Frontal cortex (tissue), 4 donors: ENCODE results near the gene CCNL2. TPM values are rescaled to one million over a fixed set of nuclear protein-coding genes. Genes with fewer than 3 reads are reported as not detected.
"Not testable (repeated sequence)": the region's sequence is repeated elsewhere in the genome, so short reads cannot be mapped to it uniquely, and the experiment has no call there.

Source experiments
- DNase-seq, 2 donors: peaks; one replicate each; pipeline ENCODE4 v3.0.0; 2012; ENCODE audit warnings: low spot score in 2 of 2
- FAIRE-seq: peaks from 2 replicates; lab custom pipeline; 2012; peaks lifted over from hg19 to GRCh38; lab: Jason Lieb, UNC
- total RNA-seq: library from RNA; depleted of rRNA; stranded (reverse); fragments of >200 nt; gene quantifications from one replicate; pipeline ENCODE4 v1.2.3, GENCODE V29; 2014
- donor health status: control.
- donor health status: control.
- donor health status: control.

Gene CCNL2
- total RNA-seq, 1 donor from 2014 or later, result 84.0 TPM

DNA sequence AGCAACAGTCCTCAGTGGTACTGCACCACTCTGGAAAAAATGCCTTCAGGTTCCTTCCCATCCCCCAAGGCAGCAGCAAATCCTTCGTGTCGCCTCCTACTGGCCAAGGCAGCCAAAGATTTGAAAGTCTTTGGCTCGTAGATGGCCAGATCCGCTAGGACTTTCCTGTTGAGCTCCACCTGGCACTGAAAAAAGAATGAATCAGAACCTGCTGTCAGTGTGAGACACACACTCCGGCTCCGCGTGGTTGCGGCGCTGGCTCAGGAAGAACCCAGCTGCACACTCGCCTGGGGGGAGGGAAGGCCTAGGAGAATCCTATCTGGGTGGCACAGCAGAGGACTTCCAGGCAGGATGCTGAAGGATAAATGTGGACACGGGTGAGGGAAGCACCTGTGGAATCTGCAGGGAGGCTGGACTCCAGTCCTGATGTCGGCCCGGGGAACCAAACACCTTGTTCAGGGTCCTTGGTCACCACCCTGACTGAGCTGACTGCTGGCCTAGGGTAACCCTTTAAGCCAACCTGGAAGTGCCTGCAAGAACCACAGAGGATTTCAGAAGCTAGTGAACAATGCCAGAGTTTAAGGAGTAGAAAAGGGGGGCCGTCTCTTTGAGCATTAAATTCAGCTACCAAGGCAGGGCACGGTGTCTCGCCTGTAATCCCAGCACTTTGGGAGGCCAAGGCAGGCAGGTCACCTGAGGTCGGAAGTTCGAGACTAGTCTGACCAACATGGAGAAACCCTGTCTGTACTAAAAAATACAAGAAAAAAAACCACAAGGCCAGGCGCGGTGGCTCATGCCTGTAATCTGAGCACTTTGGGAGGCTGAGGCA lies 3.2 kb upstream of the CCNL2 start:
- no peak for FAIRE-seq

DNA sequence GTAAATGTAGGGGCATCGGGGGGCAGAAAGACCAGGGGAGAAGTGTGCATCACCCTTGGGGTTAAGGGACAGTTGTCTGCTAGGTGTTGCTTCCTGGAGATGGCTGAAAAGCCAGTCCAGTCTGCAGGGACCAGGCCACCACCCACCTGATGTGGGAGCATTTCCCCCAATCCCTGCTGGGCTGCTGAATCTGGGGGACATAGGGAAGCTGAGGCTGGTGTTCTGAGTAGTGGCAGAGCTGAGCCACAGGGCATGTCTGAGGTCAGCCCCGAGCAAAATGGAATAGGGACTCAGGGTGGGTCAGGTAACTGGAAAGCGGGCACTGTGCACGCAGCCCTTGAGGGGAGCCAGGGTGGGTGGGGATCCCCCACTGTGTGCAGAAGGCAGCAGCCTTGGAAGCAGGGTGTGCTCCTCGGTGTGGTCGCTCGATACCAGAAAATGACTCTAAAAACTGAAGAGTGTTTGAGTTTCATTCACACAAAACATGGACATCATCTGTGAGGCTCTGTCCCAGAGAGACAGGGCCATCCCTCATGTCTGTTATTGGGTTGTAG lies 2.4 kb upstream of the CCNL2 start:
- FAIRE-seq, result no peak
- no peak for DNase-seq

More for the DNA sequence above, 3.2 kb upstream of the CCNL2 start:
- no peak for DNase-seq

DNA sequence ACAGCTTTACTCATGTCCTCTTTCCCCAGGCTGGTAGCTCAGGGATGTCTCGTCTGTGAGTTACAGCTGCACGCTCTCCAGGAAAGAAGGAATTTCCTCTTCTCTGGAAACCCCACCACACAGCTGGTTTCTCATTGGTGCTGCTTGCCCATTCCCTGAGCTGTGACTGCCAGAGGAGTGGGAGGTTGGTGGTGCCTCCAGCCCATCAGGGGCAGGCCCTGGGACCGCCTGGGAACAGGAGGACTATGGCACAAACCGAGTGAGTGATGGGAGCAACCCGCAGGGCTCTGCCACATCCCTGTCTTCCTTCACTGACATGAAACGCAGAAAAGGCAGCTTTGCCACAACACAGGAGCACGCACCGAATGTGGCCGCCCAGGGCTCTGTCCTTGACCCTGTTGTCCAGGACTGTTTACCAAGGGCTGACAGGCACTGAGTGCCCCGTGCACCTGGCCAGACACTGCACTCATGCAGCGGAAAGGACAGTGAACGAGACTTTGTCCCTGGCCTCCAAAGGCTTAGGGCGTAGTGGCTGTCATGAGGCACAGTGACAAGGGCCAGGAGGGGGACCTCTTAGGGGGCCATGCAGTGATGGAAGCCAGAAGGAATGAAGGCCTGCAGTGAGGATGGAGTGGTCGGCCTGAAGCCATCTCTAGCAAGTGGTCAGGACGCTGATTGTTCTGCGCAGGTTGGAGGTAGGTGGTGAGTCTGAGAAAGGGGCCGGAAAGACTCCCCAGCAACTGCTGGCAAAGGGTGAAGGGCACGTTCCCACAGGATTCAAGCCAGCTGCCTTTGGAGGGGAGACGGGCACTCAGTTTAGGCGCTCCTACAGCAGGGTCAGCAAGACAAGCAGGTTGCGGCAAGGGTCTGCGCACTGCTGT lies 1.7 kb upstream of the CCNL2 start:
- no peak for FAIRE-seq

DNA sequence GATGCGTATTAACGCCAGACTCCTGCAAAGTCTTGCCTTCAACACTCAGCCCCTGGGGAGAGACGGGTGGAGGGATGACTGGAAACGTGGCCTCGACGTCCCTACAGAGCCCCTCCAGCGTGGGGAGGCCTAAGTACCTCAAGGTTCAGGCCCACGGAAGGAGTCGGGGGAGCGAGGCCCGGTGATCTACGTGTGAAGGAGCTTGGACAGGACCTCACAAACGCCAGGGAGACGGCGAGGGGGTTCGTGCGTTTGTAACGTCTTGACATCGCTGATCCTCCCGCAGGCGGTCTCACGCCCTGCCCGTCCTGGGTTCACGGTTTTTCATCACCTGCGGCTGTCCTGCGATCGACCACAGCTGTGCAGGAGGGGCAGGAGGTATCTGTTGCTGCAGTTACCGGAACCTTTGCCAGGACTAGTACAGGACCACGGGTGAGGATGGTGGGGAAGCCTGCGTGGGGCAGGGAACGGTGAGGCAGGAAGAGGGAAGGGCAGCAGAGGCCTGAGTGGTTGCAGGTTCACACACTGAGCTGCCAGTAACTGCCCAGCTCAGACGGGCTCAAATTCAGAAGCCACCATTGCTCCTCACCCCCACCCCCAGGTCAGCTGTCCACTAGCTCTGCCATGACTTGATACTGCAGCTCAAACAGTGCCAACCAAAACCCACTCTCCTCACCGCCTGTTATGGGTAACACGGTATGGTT lies 889 bp upstream of the CCNL2 start:
- FAIRE-seq (no peak), DNase-seq (no peak)

More for the DNA sequence above, 1.7 kb upstream of the CCNL2 start:
- no peak for DNase-seq

DNA sequence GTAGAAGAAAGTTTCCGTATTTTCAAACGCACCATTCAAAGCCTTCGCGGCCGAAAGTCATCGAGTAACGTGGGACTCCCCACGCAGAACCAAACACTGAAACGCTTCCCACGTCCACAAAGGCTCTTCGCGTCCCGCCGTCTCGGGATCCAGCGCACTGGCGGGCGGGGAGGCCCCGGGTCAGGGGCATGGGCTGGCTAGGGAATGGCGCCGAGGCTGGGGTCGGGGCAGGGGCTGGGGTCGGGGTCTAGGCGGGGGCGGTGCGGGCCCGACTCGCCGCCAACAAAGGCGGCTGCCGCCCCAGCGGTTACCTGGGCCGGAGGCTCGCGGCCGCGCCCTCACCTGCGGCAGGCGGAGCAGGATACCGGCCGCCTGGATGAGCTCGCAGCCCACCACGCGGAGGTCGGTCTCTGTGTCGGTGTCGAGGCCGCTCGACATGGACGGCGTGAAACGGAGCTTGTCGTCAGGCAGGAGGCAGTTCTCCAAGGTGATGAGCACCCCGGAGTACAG lies 403 bp downstream of the CCNL2 start:
- no peak for DNase-seq
- FAIRE-seq, result no peak

DNA sequence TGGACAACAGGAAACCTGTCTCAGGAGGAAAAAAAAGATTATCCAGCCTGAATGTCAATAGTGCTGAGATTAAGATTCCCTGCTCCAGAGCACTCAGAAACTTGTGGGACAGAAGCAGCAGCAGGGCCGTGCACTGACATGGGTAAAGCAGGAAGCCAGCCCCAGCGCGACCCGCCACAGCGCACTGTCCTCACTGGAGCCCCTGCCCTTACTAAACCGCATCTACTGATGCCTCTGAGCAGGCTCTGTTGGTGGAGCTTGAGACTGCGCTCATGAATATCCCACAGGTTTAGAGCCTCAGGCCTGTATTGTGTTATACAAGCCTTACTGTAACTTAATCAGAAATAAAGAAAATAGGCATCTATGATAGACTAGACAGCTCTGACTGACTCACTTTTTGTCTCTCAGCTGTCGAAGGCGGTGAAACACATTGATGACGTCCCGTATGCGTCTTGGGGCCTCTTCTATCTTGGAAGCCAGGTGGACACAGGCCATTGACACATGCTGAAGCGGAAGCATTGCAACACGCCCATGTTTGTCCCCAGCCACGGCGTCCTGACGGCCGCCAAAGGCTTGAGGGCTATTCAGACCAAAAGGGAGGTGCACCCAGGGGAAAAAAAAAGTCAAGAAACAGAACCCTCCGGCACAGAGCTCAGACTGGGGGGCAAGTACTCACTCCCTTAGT lies 1.2 kb downstream of the CCNL2 start:
- no peak for FAIRE-seq

DNA sequence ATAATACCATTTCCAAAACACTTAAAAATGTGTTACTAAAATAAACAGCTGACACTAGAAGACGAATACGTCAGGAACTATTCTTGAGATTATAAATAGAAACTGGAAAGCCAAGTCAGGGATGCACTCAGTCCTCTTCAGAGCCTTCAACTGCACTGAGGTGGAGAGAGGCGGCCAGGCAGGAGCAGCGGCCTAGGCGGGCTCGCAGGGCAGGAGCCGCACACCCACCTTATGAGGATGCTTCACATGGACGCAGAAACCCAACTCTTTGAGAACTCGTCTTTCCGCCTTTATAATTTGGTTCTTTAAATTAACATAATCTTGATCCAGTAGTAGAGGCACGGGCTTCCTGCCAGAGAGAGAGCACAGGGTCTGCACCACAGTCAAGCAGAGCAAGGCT lies 4.0 kb downstream of the CCNL2 start:
- FAIRE-seq, result no peak
- no peak for DNase-seq

More for the DNA sequence above, 1.2 kb downstream of the CCNL2 start:
- no peak for DNase-seq

DNA sequence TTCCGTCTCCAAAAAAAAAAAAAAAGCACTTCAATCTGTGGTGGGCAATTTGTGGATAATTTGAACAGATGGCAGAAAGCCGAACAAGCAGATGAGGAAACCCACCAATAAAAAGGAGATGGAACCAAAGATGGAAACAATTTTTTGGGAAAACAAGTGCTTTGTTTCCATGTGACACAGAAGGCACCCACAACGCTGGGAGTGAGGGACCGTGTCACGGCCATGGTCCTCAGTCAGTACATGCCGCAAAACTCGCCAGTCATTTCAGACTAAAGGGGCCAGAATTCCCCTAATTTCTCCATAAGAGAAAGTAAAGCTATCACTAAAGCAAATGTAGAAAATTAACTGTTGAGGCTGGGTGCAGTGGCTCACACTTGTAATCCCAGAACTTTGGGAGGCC lies 5.0 kb downstream of the CCNL2 start:
- DNase-seq (no peak), FAIRE-seq (no peak)

DNA sequence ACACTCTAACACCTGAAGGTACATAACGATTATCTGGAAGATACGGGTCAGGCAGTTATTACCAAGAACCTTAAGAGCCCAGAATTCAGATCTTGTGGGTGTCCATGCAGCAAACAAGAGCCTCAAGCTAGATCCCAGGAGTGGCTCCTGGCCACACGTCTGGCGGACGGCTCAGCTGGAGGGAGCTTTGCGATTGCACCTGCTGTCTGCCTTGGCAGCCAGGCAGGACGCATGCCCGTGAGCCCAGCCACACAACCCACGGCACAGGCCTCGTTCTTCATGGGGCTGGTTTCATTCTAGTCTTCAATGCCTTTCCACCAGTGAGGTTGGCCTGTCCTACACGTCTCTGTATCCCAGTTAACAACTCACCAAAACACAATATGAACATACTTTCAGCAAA lies 5.7 kb downstream of the CCNL2 start:
- FAIRE-seq, result no peak
- no peak for DNase-seq

DNA sequence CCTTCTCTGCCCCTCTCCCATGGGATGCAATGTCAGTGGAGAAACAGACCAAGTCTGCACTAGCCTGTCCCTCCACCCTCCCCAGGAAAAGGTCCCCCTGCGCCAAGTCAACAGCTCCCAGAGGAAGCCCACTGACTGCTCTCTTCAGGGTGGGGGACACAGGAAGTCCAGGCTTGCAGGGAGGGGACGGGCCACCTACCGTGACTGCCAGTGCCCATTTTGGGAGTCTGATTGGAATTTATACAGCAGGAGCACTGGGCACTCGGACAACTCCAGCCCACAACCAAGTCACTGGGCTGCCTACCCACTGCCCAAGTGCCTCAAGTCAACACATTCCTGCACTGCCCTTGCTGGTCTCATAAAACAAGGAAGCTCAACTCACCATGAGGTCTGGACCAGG lies 6.1 kb downstream of the CCNL2 start:
- DNase-seq, result no peak
- FAIRE-seq, result no peak

DNA sequence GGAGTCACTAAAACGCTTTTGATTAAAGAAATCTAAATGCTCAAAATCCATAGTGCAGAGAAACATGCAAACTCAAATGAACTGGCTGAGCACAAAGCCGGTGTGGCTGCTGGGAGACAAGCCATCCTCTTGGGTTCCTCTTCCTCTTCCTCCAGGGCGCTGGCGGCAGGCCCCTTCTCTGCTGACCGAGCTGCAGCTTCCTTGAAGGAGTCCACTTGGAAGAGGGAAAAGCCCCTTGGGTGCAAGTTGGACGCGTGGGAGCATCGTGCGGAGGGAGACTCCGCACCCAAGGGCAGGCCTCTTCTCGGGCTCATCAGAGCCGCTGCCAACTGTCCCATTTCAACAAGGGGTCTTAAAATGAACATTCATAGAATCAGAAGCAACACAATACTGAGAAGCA lies 7.9 kb downstream of the CCNL2 start:
- no peak for DNase-seq
- no peak for FAIRE-seq

DNA sequence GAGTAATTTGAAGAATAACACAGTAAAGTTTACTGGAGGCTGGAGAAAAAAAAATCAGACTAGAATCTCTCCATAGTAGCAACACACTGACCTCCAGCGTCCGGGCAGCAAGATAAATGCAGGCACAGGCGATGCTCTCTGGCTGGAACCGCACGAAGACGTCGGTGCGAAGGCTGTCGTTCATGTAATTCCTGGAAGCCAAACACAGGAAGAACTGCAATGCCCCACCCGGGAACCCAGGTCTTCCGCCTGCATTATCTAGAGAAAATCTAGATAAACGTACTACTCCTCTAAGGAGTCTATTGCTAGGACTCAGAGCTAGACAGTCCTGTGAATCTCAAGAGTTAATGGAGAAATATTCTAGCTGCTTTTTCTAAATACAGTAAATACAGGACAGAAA lies 8.5 kb downstream of the CCNL2 start:
- DNase-seq (no peak), FAIRE-seq (no peak)

DNA sequence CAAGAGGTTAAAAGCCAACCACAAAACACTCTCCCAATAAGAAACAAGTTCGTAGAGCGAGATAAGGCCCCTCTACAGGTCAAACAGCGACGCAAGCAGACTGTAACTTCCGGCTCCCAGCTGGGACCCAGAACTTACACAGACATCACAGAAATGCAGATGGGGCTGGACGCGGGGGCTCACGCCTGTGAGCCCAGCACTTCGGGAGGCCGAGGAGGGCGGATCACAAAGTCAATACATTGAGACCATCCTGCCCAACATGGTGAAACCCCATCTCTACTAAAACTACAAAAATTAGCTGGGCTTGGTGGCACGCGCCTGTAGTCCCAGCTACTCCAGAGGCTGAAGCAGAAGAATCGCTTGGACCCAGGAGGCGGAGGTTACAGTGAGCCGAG lies 11.1 kb downstream of the CCNL2 start:
- DNase-seq (no peak), FAIRE-seq (no peak)

DNA sequence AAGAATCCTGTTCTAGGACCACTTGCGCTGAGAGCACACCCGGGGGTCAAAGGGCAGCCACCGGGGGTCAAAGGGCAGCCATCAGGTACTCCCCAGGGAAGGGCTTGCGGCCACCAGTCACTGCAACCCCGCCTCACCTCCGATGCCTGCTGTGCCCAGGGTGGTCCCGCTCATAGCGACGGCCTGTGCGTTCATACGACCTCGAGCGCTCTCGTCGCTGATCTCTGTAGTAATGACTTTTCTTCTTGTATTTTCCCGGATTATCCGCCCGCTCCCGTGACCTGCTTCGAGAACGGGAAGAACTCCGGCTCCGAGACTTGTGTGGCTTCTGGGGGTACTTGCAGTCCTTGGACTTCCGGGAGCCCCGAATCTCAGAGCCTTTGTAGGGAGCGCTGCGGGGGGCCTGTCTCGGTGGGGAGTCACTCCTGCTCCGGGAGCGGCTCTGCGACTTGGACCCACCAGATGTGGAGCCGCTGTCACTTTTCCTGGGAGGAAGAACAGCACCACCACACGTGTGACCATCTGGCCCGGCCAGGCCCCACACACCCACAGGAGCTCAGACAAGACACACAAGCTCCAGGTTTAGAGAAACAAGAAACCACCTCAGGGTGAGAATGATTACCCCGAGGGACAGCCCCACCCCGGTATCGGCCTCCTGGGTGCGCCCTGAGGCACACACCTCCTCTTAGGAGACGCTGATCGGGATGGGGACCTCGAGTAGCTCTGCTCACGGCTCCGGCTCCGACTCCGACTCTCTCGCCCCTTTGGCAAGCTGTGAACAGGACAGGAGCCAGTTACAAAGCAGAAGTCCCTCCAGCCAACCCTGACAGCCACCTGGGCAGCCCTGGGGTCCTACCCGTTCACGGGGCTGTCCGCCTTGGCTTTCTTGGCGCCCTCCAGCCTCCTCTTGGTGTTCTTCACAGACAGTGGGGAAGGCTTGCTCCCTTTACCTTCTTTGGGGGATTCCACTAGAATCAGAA lies 11.7 kb downstream of the CCNL2 start:
- FAIRE-seq (no peak), DNase-seq (no peak)

DNA sequence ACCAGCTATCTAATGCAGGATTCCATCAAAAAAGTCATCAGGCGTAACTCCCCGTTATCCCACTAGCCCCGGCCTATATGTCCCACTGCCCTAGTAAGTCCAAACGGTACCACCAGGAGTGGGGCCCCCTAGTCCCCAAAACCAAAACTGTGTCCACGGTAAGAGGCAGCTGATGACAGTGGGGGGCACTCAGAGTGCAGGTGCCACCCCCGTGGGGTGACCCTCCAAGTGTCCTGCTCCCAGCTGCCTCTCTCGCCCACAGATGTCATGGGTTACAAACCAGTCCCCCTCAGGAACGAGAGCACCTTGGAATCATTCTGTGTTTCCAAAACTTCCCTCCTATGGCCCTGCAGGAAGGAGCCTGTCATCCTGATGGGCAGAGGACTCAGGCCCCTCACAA lies 13.2 kb downstream of the CCNL2 start:
- FAIRE-seq (no peak), DNase-seq (no peak)

DNA sequence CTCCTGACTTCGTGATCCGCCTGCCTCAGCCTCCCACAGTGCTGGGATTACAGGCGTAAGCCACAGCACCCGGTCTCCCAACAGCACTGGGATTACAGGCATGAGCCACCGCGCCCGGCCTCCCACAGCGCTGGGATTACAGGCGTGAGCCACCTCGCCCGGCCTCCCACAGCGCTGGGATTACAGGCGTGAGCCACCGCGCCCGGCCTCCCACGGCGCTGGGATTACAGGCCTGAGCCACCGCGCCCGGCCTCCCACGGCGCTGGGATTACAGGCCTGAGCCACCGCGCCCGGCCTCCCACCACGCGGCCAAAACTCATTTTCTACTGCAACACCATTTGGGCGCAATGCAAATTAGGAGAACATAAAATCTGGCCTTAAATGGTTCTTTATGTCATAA lies 13.8 kb downstream of the CCNL2 start:
- FAIRE-seq, DNase-seq: not testable (repeated sequence)

DNA sequence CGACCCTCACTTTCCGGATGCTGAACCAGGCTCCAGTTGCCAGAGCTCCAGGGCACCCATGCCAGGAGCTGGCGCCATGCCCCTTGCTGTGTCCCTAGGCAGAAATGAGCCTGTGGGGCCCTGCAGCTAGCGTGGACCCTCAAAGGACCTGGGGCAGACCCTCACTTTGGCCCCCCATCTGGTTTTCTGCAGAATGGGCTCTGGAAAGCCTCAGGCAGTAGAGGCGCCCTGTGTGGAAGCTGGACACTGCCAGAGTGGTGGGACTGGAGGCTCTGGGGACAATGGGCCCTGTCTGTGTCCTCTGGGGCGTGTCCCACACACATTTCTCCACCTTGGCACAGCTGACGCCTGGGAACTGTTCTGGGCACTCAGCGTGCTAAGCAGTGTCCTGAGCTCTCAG lies 17.8 kb downstream of the CCNL2 start:
- no peak for DNase-seq
- FAIRE-seq, result no peak

DNA sequence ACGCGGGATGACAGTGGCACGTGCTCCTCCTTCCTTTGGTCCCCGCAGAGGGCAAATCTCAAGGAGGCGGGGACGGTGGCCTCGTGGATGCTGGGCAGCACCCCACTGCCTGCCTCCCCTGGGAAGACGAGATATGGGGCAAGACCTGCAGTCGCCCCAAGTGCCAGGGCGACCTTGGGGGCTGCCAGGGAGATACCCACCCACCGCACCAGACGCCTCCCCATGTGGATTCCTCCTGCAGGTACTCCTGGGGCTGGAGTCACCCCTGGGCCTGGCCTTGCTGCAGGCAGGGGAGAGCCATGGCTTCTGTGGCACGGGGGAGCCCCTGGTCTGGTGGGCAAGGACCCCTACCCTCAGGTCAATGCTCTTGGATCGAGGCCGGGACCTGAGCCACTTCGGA lies 18.3 kb downstream of the CCNL2 start:
- FAIRE-seq, result no peak

More for the DNA sequence above, 18.3 kb downstream of the CCNL2 start:
- no peak for DNase-seq
